ENCODE data around the gene JMJD6. TPM values are rescaled to one million over a fixed set of nuclear protein-coding genes. Genes with fewer than 3 reads are reported as not detected.

Gene JMJD6
- total RNA-seq, 2 experiments from 2014 or later, result 77.9 to 80.3 TPM

- no peak for ATAC-seq
- Mint-ChIP-seq H3K36me3 (ENCODE audit: low read depth) (peaks cover 78% of the 10 kb centered on the region), H3K27ac (no peak overlapping the region), H3K9me3 (no peaks in the 10 kb centered on the region), H3K4me3 (no peak overlapping the region), H3K27me3 (no peaks in the 10 kb centered on the region), H3K4me1 (ENCODE audit: low read depth) (peaks cover 44% of the 10 kb centered on the region)
- TF ChIP-seq CTCF (IDR thresholded peaks at IDR 0.05), result no peak
- intact Hi-C loops (cut with micrococcal nuclease), result no loop called here
- no peak for DNase-seq
- CTCF ChIA-PET, result interaction anchor here (1.0 to 9.5 kb wide), 2 partner anchors 8 to 164 kb away, joined by 3 to 83 read pairs; no protein-coding TSS in a partner anchor
- POLR2A ChIA-PET, result interaction anchor here (1.0 to 8.0 kb wide), 4 partner anchors 9 to 14 kb away, joined by 3 to 184 read pairs (median 3); partner anchors contain the start of genes MFSD11 and SRSF2
Observed at GRCh38 chr17:76722279-76722678, 4.1 kb downstream of the JMJD6 start.

GRCh38 chr17:76721463-76721862, 4.9 kb downstream of the JMJD6 start:
- no peak for TF ChIP-seq CTCF (IDR thresholded peaks at IDR 0.05)
- DNase-seq (no peak), ATAC-seq (no peak)
- CTCF ChIA-PET, result interaction anchor here (9.5 kb wide), 1 partner anchor 7 kb away, joined by 83 read pairs; no protein-coding TSS in a partner anchor
- Mint-ChIP-seq H3K27me3 (no peaks in the 10 kb centered on the region), H3K9me3 (no peaks in the 10 kb centered on the region), H3K36me3 (ENCODE audit: low read depth) (peaks cover 84% of the 10 kb centered on the region), H3K27ac (peak overlapping the region; percentile 58), H3K4me3 (no peak overlapping the region), H3K4me1 (ENCODE audit: low read depth) (peaks cover 52% of the 10 kb centered on the region)
- POLR2A ChIA-PET, result interaction anchor here (0.6 to 8.0 kb wide), 4 partner anchors 13 to 113 kb away, joined by 3 to 184 read pairs (median 4); partner anchors contain the start of genes MFSD11 and SRSF2
- intact Hi-C loops (cut with micrococcal nuclease), result no loop called here

GRCh38 chr17:76720941-76721340, 5.5 kb downstream of the JMJD6 start:
- no peak for ATAC-seq
- peaks cover 86% of the 10 kb centered on the region for H3K36me3 Mint-ChIP-seq (ENCODE audit: low read depth)
- no peaks in the 10 kb centered on the region for H3K9me3 Mint-ChIP-seq
- no peaks in the 10 kb centered on the region for H3K27me3 Mint-ChIP-seq
- no peak for TF ChIP-seq CTCF (IDR thresholded peaks at IDR 0.05)
- no peak overlapping the region for H3K4me3 Mint-ChIP-seq
- ChIA-PET POLR2A (interaction anchor here (0.6 to 8.0 kb wide), 3 partner anchors 15 to 113 kb away, joined by 3 to 184 read pairs (median 4); partner anchors contain the start of genes MFSD11 and SRSF2), CTCF (interaction anchor here (9.5 kb wide), 1 partner anchor 7 kb away, joined by 83 read pairs; no protein-coding TSS in a partner anchor)
- peaks cover 57% of the 10 kb centered on the region for H3K4me1 Mint-ChIP-seq (ENCODE audit: low read depth)
- intact Hi-C loops (cut with micrococcal nuclease), result no loop called here
- DNase-seq, result no peak
- no peak overlapping the region for H3K27ac Mint-ChIP-seq

- TF ChIP-seq CTCF (IDR thresholded peaks at IDR 0.05), result no peak
- intact Hi-C loops (cut with micrococcal nuclease), result no loop called here
- Mint-ChIP-seq H3K36me3 (ENCODE audit: low read depth) (peaks cover 87% of the 10 kb centered on the region), H3K4me1 (ENCODE audit: low read depth) (peaks cover 60% of the 10 kb centered on the region), H3K4me3 (no peak overlapping the region), H3K27me3 (no peaks in the 10 kb centered on the region), H3K27ac (no peak overlapping the region), H3K9me3 (no peaks in the 10 kb centered on the region)
- ATAC-seq (no peak), DNase-seq (no peak)
- CTCF ChIA-PET, result no interaction called here
- POLR2A ChIA-PET, result interaction anchor here (10.1 kb wide), 1 partner anchor 15 kb away, joined by 111 read pairs; the partner anchor contains the start of genes MFSD11 and SRSF2
Observed at GRCh38 chr17:76720211-76720610, 6.2 kb downstream of the JMJD6 start.

- Mint-ChIP-seq H3K4me1 (ENCODE audit: low read depth) (peaks cover 65% of the 10 kb centered on the region), H3K27ac (peak overlapping the region; percentile 10), H3K36me3 (ENCODE audit: low read depth) (peaks cover 83% of the 10 kb centered on the region), H3K9me3 (no peaks in the 10 kb centered on the region), H3K4me3 (no peak overlapping the region), H3K27me3 (no peaks in the 10 kb centered on the region)
- ChIA-PET POLR2A (interaction anchor here (1.3 to 10.1 kb wide), 3 partner anchors 8 to 151 kb away, joined by 3 to 111 read pairs (median 76); partner anchors contain the start of genes JMJD6, METTL23, MFSD11 and SRSF2), CTCF (interaction anchor here (1.7 kb wide), 2 partner anchors 10 to 13 kb away, joined by 3 to 5 read pairs; no protein-coding TSS in a partner anchor)
- DNase-seq, result no peak
- intact Hi-C loops (cut with micrococcal nuclease), result no loop called here
- ATAC-seq, result no peak
- no peak for TF ChIP-seq CTCF (IDR thresholded peaks at IDR 0.05)
Observed at GRCh38 chr17:76718516-76718915, 7.9 kb downstream of the JMJD6 start.
